Stimulated activated CD8-positive, alpha-beta memory T cell treated with anti-CD3 and anti-CD28 coated beads, Interleukin-15, amount 100 ng/mL, for 24 hours (primary cell): ENCODE data around the gene POLR3C.
"Not testable (repeated sequence)": the region's sequence is repeated elsewhere in the genome, so short reads cannot be mapped to it uniquely, and the experiment has no call there.

Experiments used
- DNase-seq: peaks from one replicate; pipeline ENCODE4 v3.0.0-alpha.2; 2020; ENCODE audit warnings: low read depth

POLR3C gene

GRCh38 chr1:145822779-145823331 is 1.1 kb upstream of the POLR3C start:
- not testable (repeated sequence) for DNase-seq

DNA sequence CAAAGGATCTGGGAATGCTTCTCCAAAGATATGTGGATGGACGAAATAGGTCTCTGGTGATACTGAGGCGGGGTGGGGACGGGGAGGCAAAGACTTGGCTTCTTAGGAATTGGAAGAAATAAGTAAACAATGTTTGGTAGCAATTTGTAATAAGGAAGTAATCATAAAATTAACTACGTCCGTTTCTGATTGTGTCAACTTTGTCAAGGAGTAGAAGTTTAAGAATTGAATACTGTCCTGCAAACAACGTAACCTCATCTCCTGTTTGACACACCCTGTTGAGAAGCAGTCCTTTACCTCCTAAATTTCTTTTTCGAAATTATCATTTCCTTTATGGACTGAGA is 471 bp downstream of the POLR3C start:
- DNase-seq: no peak

DNA sequence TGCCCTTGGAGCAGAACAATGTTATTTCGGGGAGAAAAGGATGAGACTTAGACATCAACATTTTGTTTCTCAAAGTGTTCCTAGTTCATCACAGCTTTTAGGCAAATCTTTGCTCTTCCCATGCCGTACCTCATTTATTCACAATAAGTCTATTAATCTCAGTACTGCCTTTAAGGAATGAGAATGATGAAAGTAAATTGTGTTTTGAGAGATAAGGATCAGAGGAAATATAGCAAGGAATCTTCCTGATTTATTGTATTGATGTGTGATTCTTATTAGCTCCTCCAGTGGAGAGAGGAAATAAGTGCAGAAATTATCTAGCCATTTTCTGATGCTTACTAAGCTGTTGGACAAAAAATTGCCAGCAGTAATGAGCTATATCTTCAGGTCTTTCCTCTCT is 2.0 kb downstream of the POLR3C start:
- no peak for DNase-seq

GRCh38 chr1:145827966-145828365 is 4.0 kb downstream of the POLR3C start:
- no peak for DNase-seq

GRCh38 chr1:145828367-145829026 is 4.5 kb downstream of the POLR3C start:
- no peak for DNase-seq

DNA sequence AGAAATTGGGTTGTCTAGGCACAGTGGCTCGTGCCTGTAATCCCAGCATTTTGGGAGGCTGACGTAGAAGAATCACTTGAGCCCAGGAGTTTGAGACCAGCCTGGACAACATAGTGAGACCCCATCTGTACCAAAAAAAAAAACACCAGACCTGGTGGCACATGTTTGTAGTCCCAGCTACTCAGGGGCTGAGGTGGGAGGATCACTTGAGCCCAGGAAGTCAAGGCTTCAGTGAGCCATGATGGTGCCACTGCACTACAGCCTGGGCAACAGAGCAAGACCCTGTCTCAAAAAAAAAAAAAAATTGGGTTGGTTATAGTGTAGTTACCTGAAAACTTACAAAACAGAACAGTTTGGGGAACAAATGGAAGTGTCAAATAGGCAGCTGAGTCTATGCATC is 6.8 kb downstream of the POLR3C start:
- not testable (repeated sequence) for DNase-seq

- DNase-seq: no peak
Observed at GRCh38 chr1:145837656-145838055, 13.7 kb downstream of the POLR3C start.

DNA sequence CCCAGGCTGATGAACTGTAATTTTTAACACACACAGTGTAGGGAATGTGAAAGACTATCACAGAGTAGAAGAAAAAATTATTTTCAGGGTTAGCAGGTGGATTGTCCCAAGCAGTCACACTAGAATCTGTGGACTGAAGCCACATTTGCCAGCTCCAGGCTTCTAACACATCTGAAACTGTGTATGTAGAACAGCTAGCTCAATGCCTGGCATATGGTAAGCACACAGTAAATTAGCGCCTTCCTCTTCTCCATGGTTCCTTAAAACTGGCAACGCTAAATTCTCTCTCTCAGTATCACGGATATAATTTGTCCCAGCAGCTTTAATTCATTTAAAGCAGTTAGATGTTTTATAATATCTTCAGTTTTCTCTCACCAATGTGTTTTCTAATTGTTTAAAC is 19.0 kb downstream of the POLR3C start:
- DNase-seq: no peak

DNA sequence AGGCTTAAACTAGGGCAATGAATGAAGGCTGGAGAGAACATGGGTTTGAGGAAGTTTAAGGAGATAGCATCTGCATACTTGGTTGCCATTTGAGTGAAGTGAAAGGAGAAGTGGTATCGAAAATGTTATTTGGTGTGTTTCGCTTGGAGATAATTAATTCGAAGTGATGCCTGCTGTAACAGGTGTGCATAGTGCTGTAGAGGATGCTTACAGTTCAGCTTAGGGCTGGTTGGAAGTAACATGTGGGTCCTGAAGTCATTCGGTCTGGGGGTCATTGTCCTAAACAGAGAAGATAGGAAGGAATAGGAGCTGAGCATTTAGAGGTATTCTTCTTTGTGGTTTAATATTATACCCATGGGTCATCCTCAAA is 21.1 kb downstream of the POLR3C start:
- no peak for DNase-seq

GRCh38 chr1:145845514-145846161 is 21.6 kb downstream of the POLR3C start, which contains the start of gene NUDT17:
NUDT17 (plus strand) TSS chr1:145845630; CDS start chr1:145845641, 11 bp downstream.
- DNase-seq: peak; percentile 55

DNA sequence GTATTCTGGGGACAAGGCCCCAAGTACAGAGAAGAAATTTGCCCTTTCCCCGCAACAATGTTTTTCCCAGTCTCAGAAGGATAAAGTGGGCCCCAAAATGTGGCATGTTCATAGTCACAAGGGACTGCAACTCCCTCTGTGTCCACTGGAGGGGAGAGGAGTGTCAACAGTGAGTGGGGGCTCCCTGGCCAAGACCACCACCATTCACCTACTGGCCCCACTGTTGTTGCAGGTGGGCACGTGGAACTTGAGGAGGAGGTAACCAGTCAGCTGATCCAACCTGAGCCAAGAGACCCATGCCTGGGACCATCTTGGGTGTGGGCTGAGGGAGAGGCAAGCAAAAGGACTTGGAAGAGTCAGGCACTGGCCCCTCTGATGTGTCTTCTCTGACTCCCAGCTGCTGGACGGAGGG is 22.2 kb downstream of the POLR3C start:
- no peak for DNase-seq

DNA sequence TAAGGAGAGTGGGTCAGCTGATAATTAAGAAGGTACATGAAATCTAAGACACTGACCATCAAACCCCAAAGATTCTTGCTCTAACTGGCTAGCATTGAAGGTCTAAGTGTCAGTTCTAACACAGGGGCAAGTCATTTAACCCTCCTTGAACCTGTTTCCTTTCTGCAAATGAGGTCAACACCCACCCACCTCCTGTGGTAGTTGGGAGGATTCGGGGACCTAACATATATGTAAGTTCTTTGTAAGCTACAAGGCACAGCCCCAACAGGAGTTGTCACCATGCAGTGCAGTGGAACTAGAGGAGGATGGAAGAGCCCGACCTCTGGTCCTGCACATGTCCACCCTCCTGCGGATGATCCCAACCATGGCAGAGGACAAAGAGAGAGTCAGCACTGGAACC is 23.8 kb downstream of the POLR3C start:
- no peak for DNase-seq

- DNase-seq: no peak
Observed at GRCh38 chr1:145849356-145850160, 25.6 kb downstream of the POLR3C start.

DNA sequence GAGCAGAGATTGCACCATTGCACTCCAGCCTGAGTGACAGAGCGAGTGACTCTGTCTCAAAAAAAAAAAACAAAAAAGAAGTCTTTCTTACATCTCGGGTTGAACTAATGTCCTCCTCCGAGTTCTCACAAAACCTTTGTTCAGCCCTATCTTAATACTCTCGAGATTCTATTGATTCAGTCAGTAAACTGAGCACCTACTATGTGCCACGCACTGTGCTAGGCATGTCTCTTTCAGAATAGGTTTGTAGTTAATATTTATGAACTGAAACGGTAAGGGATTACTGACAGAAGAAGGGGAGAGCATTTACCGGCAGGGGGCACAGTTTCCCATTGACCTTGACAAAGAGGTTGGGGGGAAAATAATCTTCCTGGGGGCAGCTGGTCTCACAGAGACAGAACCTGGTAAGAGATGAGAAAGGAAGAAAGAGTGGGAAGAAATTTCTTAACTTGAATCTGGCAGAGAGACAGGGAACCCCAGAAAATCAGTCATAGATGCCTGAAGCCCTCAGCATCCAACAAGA is 31.5 kb downstream of the POLR3C start:
- DNase-seq: no peak

DNA sequence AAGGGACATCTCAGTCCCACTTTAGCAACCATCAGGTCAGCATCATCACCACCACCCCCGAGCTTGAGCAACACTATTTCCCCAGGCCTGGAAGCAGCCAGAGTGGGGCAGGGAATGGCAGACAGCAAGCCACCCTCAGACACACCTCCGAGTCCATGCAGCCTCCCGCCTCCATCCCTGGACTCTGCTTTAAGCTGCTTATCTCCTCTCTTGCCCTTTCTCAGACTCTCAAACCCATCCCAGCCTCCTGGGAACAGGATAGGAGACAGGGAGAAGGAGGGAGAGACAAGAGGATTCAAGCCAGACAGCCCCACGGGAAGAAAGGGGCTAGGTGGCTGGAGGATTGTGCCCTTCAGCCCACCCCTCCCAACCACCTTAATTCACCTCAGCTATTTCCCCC is 33.2 kb downstream of the POLR3C start:
- no peak for DNase-seq

GRCh38 chr1:145858238-145858900 is 34.4 kb downstream of the POLR3C start:
- no peak for DNase-seq

DNA sequence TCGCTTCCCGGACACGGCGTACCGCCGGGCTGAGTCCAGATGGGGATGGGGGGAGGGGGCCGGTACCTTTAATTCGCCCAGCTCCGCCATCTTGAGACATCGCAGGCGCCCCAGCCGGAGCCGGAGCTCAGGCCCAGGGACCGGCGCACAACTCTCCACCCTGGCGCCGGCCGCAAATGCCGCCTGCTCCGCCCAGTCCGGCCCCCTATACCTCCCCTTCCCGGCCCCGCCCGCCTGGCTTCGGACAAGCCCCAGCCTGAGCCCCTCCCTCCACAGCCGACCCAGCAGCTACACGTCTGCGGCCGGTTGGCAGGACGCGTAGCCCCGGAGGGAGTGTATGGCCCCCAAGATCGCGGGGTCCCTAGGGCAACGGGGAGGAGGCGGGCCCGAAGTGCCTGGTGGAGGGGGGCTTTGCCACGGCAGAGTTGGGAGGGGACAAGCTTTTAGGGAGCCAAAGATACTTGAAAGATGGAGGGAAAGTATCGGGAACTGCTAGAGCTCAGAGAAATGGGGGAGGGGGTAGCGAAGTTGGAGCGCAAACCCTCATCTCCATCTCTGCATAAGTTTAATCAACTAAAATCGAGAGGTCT is 35.0 kb downstream of the POLR3C start, which contains the start of gene PIAS3:
PIAS3 (minus strand) TSS at position 181 of the 590 bp plus-strand sequence; CDS start at position 90, 91 bp downstream.
- DNase-seq: peak; percentile 74

GRCh38 chr1:145859491-145860023 is 35.6 kb downstream of the POLR3C start:
- peak; percentile 55 for DNase-seq

GRCh38 chr1:145863282-145864018 is 39.5 kb downstream of the POLR3C start:
- no peak for DNase-seq

DNA sequence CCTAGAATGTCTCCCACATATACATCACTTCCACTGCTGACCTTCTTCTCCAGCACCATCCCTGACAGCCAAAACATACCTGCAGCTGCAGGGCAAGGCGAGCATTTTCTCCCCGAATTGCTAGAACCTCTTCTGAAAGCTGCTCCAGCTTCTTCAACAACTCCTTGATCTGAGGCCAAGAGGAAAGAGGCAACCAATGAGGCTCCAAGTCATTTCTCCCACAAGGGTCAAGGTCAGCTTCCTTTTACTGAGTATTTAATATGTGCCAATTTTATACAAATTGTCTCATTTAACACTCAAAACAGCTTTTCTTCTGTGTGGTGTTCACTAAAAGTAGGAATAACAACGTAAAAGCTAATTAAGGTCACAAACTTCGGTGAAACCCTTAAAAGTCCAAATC is 44.2 kb downstream of the POLR3C start:
- DNase-seq: no peak
